Activated naive CD4-positive, alpha-beta T cell treated with Interleukin-2 at 50 U/mL for 16 hours (primary cell): ENCODE data around the gene ZDHHC15.
"Not testable (repeated sequence)": the region's sequence is repeated elsewhere in the genome, so short reads cannot be mapped to it uniquely, and the experiment has no call there.

ENCODE experiments used
- DNase-seq: peaks from one replicate; pipeline ENCODE4 v3.0.0-alpha.2; 2020

ZDHHC15 gene, protein sequence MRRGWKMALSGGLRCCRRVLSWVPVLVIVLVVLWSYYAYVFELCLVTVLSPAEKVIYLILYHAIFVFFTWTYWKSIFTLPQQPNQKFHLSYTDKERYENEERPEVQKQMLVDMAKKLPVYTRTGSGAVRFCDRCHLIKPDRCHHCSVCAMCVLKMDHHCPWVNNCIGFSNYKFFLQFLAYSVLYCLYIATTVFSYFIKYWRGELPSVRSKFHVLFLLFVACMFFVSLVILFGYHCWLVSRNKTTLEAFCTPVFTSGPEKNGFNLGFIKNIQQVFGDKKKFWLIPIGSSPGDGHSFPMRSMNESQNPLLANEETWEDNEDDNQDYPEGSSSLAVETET

DNA sequence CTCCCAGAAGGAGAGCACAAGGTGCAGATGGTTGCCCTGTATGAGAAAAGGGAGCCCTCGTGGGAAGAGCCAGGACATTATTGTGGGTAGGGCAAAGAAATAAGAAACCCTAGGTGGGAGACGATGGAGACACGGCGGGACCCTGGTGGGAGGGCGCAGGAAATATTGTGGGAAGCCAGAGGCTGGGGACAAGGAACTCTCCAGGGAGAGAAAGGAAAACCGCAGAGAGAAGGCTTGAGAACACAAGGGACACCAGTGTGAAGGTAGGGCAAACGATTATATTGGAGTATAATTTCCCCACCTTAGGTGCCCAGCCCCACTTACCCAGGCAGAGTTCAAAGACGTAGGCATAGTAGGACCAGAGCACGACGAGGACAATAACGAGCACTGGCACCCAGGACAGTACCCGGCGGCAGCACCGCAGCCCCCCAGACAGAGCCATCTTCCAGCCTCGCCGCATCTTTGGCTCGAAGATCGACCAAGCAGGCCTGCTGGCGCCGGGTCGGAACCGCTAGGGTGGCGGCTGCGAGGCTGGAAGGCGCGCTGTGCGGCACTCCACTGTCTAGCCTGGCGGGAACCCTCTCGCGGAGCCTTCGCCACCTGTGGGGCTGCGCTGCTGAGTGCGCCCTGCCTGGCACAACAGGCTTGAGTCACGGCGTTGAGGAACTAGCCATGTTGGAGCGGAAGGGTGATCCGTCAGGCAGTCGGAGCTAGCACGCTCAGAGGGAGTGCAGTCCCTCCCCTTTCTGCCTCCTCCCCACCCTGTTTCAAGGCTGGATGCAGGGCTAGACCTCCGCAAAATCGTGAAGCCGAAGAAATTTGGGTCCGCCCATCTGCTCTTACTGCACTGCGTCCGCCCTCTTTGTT lies at the start of gene ZDHHC15:
Gene ZDHHC15, minus strand, starts transcription at position 473 of the 867 bp plus-strand sequence. Its CDS starts 13 bp downstream, at position 460.
- DNase-seq = peak; percentile 46

DNA sequence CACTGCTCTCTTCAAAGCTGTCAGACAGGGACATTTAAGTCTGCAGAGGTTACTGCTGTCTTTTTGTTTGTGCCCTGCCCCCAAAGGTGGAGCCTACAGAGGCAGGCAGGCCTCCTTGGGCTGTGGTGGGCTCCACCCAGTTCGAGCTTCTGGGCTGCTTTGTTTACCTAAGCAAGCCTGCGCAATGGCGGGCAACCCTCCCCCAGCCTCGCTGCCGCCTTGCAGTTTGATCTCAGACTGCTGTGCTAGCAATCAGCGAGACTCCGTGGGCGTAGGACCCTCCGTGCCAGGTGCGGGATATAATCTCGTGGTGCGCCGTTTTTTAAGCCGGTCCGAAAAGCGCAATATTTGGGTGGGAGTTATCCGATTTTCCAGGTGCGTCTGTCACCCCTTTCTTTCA lies 37.7 kb upstream of the ZDHHC15 start:
- DNase-seq = not testable (repeated sequence)

DNA sequence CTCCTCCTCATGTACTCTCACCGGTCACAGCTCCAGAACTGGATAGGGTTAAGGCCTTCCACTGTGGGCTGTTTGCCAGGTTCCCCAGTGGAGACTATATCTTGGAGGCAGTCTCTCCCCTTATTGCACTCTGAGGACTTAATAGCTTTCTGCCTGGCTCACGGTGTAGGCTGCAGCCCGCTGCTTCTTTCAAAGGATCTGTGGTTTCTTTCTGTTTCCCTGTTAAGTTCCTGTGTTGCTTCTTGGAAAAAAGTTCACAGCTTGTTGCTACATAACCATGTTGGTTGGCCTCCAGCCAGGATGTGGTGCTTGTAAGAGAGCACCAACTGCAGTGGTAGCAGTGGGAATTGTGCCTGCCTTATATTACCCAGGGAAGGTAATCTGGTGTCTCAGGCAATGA lies 24.9 kb upstream of the ZDHHC15 start:
- no peak for DNase-seq

DNA sequence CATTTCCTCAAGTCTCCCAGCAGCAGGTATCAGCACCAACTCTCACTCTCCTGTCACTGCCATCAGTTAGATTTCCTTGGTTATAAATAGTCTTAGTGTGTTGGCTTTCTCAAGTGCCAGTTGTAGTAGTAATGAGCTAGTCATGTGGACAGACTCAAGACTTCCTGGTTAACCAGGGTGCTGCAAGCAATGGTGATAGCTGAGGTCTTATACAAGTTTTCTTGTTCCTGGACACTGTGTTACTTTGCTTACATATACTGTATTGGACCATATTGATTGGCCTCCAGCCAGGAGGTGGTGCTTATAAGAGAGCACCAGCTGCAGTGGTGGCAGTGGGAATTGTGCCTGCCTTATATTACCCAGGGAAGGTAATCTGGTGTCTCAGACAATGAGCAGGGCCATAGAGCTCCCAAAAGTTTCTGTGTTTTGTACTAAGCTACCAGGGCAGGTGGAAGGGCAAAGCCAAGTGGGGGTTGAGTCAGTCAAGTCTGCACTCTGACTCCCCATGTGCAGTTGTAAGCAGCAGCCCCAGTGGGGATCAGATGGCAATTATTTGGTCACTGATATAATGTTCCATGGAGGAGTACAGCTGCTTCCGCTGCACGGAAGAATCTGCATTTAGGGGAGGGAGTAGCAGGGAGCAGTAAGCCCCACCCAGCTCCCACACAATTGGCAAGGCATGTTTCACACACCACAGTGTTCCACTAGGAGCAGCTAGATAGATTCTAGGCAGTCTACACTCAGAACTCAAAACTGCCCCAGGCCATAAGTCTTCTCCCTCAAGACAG lies 24.1 kb upstream of the ZDHHC15 start:
- no peak for DNase-seq

DNA sequence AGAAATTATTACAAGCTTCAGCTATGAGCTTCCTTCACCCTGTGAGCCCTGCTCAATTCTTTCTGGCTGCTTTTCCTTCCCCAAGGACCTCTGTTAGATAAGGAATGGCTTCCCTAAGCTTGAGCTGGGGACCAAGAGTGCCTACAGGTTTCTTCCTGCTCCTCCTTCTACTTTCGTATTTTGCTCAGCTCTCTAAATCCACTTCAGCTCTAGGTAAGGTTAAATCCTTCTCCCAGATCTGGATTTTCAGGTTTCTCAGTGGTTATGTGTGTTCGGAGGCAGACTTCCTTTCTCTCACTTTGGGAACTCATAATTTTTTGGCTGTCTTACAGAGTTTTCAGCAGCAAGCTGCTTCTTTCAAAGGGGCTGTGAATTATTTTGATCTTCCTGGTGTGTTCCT lies 21.9 kb upstream of the ZDHHC15 start:
- DNase-seq = no peak

DNA sequence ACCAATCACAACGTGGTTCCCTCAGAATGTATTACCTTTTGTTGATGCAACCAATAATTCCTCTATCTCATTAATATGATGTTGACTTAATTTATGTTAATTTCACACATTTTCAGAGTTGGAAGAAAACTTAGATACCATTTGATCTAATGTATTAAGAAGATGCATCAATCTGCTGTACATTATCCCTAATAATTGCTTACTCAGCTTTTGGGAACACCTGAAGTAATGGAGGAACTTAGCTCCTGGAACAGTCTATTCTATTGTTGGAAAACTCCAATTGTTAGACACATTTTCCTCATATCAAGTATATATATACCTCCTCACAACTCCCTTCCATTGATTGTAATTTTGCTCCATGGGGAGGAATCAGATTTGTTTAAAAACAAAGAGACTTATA lies 38.9 kb downstream of the ZDHHC15 start:
- DNase-seq = no peak

DNA sequence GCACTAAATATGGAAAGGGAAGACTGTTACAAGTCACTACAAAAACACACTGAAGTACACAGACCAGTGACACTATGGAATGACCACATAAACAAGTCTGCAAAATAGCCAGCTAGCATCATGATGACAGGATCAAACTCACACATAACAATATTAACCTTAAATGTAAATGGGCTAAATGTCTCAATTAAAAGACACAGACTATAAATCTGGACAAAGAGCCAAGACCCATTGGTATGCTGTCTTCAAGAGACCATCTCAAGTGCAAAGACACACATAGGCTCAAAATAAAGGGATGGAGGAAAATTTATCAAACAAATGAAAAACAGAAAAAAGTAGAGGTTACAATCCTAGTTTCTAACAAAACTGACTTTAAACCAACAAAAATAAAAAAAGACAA lies 61.1 kb downstream of the ZDHHC15 start:
- DNase-seq = not testable (repeated sequence)

DNA sequence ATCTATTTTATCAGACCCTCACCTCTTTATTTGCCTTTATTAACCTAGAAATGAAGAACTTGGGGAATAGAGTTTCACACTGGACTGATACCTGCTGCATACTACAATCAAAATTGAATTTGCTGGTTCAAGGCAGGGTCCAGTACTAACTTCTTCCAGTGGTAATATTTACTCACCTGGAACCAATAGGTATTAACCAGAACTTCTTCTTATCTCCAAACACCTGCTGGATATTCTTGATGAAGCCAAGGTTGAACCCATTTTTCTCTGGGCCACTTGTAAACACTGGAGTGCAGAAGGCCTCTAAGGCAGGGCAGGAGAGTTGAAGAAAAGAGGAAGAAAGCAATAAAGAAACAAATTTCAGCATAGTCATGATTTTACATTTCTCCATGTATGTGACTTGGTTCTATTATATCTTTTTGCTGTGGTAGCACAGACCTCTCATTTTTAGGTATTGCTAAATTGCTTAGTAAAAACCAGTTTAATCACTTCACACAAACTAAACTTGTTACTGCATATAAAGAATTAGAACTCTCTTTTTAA lies 101.1 kb downstream of the ZDHHC15 start:
- DNase-seq = no peak

DNA sequence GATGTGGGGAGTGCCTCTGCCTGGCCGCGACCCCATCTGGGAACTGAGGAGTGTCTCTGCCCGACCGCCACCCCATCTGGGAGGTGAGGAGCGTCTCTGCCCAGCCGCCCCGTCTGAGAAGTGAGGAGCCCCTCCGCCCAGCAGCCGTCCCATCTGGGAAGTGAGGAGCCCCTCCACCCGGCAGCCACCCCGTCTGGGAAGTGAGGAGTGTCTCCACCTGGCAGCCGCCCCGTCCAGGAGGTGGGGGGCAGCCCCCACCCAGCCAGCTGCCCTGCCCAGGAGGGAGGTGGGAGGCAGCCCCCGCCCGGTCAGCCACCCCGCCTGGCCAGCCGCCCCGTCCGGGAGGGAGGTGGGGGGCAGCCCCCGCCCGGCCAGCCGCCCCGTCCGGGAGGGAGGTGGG lies 115.7 kb downstream of the ZDHHC15 start:
- not testable (repeated sequence) for DNase-seq

DNA sequence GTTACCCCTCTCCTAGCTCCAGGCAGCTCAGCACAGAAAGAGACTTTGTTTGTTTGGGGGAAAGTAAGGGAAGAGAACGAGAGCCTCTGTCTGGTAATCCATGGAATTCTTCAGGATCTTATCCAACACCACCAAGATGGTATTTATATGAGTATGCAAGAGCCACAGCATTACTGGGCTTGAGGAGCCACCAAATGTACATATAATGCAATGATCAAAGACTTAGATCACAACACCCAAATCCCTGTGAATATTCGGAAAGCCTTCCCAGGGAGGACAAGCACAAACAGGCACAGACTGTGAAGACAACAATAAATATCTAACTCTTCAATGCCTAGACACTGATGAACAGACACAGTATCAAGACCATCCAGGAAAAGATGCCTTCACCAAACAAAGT lies 132.4 kb downstream of the ZDHHC15 start:
- DNase-seq = no peak

DNA sequence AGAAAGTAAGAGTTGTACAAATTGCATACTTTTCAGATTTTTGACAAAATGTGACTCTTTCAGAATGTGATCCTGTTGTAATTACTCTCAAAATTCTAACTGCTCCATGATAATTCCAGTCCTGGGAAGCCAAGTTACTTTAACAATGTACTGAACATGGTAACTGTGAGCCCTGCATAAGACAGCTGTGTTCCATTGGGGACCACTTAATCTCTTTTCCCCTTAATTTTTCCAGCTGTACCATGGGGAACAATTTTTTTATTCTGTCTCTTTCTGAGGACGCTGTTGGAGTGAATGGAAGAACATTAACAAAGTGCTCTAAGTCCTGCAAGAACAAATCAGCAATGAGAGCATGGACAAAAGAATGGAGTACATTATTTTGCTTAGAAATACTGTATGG lies 153.1 kb downstream of the ZDHHC15 start:
- DNase-seq = no peak

DNA sequence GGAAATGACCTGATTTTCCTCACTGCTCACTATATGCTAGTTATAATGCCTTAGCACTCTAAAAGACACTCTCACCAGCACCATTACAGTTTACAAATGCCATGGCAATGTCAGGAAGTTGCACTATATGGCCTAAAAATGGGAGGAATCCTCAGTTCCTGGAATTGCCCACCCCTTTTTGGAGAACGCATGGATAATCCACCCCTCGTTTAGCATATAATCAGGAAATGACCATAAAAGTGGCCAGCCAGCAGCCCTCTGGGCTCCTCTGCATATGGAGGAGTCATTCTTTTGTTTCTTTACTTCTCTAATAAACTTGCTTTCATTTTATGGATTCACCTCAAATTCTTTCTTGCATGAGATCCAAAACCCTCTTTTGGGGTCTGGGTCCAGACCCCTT lies 156.0 kb downstream of the ZDHHC15 start:
- no peak for DNase-seq

DNA sequence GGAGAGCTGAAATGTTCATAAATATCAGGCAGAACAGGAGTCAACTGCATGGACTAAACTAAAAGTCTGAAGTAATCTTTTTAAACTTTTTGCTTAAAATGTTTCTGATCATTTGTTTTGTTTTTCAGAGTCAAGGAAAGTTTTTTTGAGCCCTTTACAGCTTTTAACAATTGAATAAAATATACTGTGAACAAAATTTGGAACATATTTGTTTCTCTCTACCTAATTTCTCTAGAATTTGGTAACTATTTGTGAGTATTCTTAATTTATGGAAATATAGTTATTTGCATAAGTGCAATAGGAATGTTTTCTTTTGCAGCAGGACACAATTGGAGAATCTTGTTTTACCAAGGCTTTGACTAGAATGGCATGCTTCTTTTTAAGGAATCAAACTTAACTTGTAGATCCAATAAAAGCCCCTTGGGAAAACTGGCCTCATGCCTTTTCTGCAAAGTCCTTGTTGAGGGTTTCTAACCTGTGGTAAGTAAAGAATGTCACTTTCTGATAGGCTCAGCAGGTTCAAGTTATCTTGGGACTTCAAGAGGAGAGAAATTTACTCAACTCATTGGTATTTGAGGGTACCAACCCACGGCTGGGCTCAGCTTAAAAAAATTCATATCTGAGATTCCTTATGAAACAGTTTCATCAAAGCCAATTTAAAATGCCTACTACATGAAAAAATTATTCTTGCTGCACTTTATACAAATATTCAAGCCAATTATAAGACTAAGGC lies 157.4 kb downstream of the ZDHHC15 start:
- DNase-seq = no peak

DNA sequence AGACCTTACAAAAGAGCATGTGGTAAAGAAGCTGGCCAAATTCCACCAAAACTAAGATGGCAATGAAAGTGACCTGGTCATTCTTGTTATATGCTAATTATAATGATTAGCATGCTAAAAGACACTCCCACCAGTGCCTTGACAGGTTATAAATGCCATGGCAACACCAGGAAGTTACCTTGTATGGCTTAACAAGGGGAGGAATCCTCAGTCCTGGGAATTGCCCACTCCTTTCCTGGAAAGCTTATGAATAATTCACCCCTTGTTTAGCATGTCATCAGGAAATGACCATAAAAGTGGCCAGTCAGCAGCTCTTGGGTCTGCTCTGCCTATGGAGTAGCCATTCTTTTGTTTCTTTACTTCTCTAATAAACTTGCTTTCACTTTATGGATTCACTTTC lies 161.0 kb downstream of the ZDHHC15 start:
- DNase-seq = no peak

DNA sequence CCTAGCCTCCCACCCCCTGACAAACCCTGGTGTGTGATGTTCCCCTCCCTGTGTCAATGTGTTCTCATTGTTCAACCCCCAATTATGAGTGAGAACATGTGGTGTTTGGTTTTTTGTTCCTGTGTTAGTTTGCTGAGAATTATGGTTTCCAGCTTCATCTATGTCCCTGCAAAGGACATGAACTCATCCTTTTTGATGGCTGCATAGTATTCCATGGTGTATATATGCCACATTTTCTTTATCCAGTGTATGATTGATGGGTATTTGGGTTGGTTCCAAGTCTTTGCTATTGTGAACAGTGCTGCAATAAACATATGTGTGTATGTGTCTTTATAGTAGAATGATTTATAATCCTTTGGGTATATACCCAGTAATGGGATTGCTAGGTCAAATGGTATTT lies 174.2 kb downstream of the ZDHHC15 start:
- DNase-seq = not testable (repeated sequence)

DNA sequence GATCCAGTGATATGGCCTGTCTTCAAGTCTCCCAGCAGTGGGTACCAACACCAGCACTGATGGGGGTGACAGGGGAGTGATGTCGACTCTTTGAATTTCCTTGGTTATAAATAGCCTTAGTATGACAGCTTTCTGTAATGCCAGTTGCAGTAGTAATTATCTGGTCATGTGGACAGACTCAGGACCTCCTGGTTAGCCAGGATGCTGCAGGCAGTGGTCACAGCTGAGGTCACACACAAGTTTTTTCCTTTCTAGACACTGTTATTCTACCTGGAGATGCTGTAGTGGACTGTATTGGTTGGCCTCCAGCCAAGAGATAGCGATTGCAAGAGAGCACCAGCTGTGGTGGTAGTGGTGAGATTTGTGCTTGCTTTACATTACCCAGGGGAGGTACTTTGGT lies 185.3 kb downstream of the ZDHHC15 start:
- no peak for DNase-seq

DNA sequence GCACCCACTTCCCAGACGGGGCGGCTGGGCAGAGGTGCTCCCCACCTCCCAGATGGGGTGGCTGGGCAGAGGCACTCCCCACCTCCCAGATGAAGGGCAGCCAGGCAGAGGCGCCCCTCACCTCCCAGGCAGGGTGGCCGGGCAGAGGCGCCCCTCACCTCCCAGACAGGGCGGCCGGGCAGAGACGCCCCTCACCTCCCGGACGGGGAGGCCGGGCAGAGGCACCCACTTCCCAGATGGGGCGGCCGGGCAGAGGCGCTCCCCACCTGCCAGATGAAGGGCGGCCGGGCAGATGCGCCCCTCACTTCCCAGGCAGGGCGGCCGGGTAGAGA lies 187.7 kb downstream of the ZDHHC15 start:
- no peak for DNase-seq

DNA sequence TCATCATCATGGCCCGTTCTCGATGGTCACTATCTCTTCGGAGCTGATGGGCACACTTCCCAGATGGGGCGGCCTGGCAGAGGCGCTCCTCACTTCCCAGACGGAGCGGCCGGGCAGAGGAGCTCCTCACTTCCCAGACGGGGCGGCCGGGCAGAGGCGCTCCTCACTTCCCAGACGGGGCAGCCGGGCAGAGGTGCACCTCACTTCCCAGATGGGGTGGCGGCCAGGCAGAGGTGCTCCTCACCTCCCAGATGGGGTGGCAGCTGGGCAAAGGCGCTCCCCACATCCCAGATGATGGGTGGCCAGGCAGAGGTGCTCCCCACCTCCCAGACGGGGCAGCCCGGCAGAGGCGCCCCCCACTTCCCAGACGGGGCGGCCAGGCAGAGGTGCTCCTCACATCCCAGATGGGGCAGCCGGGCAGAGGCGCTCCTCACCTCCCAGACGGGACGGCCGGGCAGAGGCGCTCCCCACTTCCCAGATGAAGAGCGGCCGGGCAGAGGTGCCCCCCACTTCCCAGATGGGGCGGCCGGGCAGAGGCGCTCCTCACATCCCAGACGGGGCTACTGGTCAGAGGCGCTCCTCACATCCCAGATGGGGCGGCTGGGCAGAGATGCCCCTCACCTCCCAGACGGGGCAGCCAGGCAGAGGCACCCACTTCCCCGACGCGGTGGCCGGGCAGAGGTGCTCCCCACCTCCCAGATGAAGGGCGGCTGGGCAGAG lies 188.3 kb downstream of the ZDHHC15 start:
- not testable (repeated sequence) for DNase-seq

DNA sequence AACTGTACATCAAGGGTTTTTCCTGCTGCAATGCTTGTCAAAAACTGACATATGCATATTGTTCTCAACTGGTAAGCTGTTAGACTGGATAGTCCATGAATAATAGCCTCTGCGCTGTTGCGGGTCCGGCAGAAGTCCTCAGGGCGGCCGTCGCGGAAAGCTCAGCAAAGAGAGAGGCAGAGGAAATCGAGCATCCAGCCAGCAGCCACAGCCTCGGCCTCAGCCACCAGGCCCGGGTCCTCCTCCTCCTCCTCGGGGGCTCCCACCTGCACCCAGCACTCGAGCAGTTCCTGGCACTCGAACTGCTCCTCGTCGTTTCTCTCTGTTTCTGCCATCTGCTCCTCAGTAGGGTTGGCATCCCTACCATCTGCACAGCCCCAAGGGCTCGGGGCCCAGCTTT lies 195.2 kb downstream of the ZDHHC15 start:
- no peak for DNase-seq
